DOHH2 (cell line): Measurements from ENCODE around the gene USH1C.

ENCODE experiments used
- H3F3A ChIP-seq: fragments of 200-600 bp; sonication (generic), shearing (Covaris generic); 2 replicates; pipeline ENCODE4 v1.6.0; 2016; ENCODE audit warnings: antibody characterized with exemption, mild to moderate bottlenecking; ENCODE audit not compliant: control insufficient read depth, insufficient read depth
- H3K27ac ChIP-seq: fragments of 200-600 bp; sonication (generic); 2 replicates; pipeline ENCODE4 v1.5.1; 2014; ENCODE audit warnings: low read depth, mild to moderate bottlenecking, low read length, moderate library complexity
- H3K27me3 ChIP-seq: fragments of 200-600 bp; sonication (generic); 2 replicates; pipeline ENCODE4 v1.6.1; 2014; ENCODE audit warnings: mild to moderate bottlenecking, low read length, mixed read lengths; ENCODE audit not compliant: control insufficient read depth
- H3K36me3 ChIP-seq: fragments of 200-600 bp; sonication (generic); 2 replicates; pipeline ENCODE4 v1.6.1; 2014; ENCODE audit warnings: mild to moderate bottlenecking, low read length, moderate library complexity, mixed read lengths; ENCODE audit not compliant: control insufficient read depth
- H3K4me1 ChIP-seq: fragments of 200-600 bp; sonication (generic); 2 replicates; pipeline ENCODE4 v1.6.1; 2014; ENCODE audit warnings: mild to moderate bottlenecking, low read length, mixed read lengths; ENCODE audit not compliant: control insufficient read depth
- H3K4me2 ChIP-seq: fragments of 200-600 bp; sonication (generic); 2 replicates; pipeline ENCODE4 v1.6.0; 2014; ENCODE audit warnings: mild to moderate bottlenecking, low read length, moderate library complexity
- H3K4me3 ChIP-seq: fragments of 200-600 bp; sonication (generic); 2 replicates; pipeline ENCODE4 v1.5.1; 2014; ENCODE audit warnings: mild to moderate bottlenecking, low read length, mixed read lengths
- H3K79me2 ChIP-seq: fragments of 200-600 bp; sonication (generic); 2 replicates; pipeline ENCODE4 v1.6.1; 2014; ENCODE audit warnings: mild to moderate bottlenecking, low read length, mixed read lengths; ENCODE audit not compliant: control insufficient read depth
- H3K9me2 ChIP-seq: fragments of 200-600 bp; sonication (generic); replicated peaks from 2 replicates; pipeline ENCODE4 v1.6.1; 2014; ENCODE audit warnings: mild to moderate bottlenecking, low read length, mixed read lengths; ENCODE audit not compliant: control insufficient read depth
- H3K9me3 ChIP-seq: fragments of 200-600 bp; sonication (generic); 2 replicates; pipeline ENCODE4 v1.6.1; 2014; ENCODE audit warnings: antibody characterized with exemption, low read length, mixed read lengths; ENCODE audit not compliant: control insufficient read depth, insufficient read depth
- H4K20me1 ChIP-seq: fragments of 200-600 bp; sonication (generic); 2 replicates; pipeline ENCODE4 v1.6.0; 2014; ENCODE audit warnings: low read depth, mild to moderate bottlenecking, antibody characterized with exemption, low read length, moderate library complexity; ENCODE audit not compliant: control insufficient read depth, insufficient read depth
- CTCF ChIP-seq: fragments of 200-600 bp; sonication (generic); IDR thresholded peaks from one replicate; pipeline ENCODE4 v1.5.1; 2014; ENCODE audit warnings: antibody characterized with exemption, mild to moderate bottlenecking, low read depth, low read length; ENCODE audit not compliant: poor library complexity, severe bottlenecking
- EZH2phosphoT487 ChIP-seq: fragments of 200-600 bp; sonication (generic); IDR thresholded peaks from 2 replicates; pipeline ENCODE4 v1.6.1; 2017; ENCODE audit warnings: borderline replicate concordance, mild to moderate bottlenecking, antibody characterized with exemption, low read length, moderate library complexity, mixed read lengths

Gene USH1C

GRCh38 chr11:17585911-17586695 is 41.9 kb upstream of the USH1C start:
- no peak overlapping the region for H3K27ac ChIP-seq
- no peak for TF ChIP-seq EZH2phosphoT487
- no peak for TF ChIP-seq CTCF
- no peaks in the 10 kb centered on the region for H3K9me2 ChIP-seq
- H3K9me3 ChIP-seq: no peaks in the 10 kb centered on the region
- no peaks in the 10 kb centered on the region for H3F3A ChIP-seq
- H3K79me2 ChIP-seq: no peaks in the 10 kb centered on the region
- H3K27me3 ChIP-seq: no peaks in the 10 kb centered on the region
- H3K36me3 ChIP-seq: no peaks in the 10 kb centered on the region
- no peak overlapping the region for H3K4me3 ChIP-seq
- no peak overlapping the region for H3K4me2 ChIP-seq
- no peaks in the 10 kb centered on the region for H4K20me1 ChIP-seq
- H3K4me1 ChIP-seq: no peaks in the 10 kb centered on the region

- H3K79me2 ChIP-seq: no peaks in the 10 kb centered on the region
- H3K27ac ChIP-seq: no peak overlapping the region
- H4K20me1 ChIP-seq: no peaks in the 10 kb centered on the region
- no peaks in the 10 kb centered on the region for H3K9me2 ChIP-seq
- TF ChIP-seq EZH2phosphoT487 (no peak), CTCF (no peak)
- no peaks in the 10 kb centered on the region for H3F3A ChIP-seq
- H3K4me3 ChIP-seq: no peak overlapping the region
- H3K4me2 ChIP-seq: no peak overlapping the region
- H3K27me3 ChIP-seq: no peaks in the 10 kb centered on the region
- H3K36me3 ChIP-seq: no peaks in the 10 kb centered on the region
- H3K4me1 ChIP-seq: no peaks in the 10 kb centered on the region
- H3K9me3 ChIP-seq: no peaks in the 10 kb centered on the region
Observed at GRCh38 chr11:17581732-17582053, 37.5 kb upstream of the USH1C start.

GRCh38 chr11:17581036-17581731 is 37.0 kb upstream of the USH1C start:
- H3K79me2 ChIP-seq: no peaks in the 10 kb centered on the region
- no peaks in the 10 kb centered on the region for H3K27me3 ChIP-seq
- no peaks in the 10 kb centered on the region for H4K20me1 ChIP-seq
- no peak overlapping the region for H3K27ac ChIP-seq
- H3K36me3 ChIP-seq: no peaks in the 10 kb centered on the region
- no peak for TF ChIP-seq CTCF
- TF ChIP-seq EZH2phosphoT487: no peak
- no peaks in the 10 kb centered on the region for H3K4me1 ChIP-seq
- no peaks in the 10 kb centered on the region for H3K9me3 ChIP-seq
- H3F3A ChIP-seq: no peaks in the 10 kb centered on the region
- no peak overlapping the region for H3K4me3 ChIP-seq
- no peak overlapping the region for H3K4me2 ChIP-seq
- no peaks in the 10 kb centered on the region for H3K9me2 ChIP-seq
